SK-N-MC (cell line): ENCODE results near the gene ALG13.
"Not testable (repeated sequence)": the region's sequence is repeated elsewhere in the genome, so short reads cannot be mapped to it uniquely, and the experiment has no call there.

Source experiments
- DNase-seq: peaks from one replicate; pipeline ENCODE4 v3.0.0-alpha.2; 2011; ENCODE audit warnings: low read depth, low spot score
- H3K27ac ChIP-seq: fragments of 200-600 bp; sonication (generic); 2 replicates; pipeline ENCODE4 v1.5.1; 2016; ENCODE audit warnings: mixed run types
- H3K36me3 ChIP-seq: fragments of 200-600 bp; sonication (generic); 2 replicates; pipeline ENCODE4 v1.6.1; 2017; ENCODE audit warnings: antibody characterized with exemption, low read length, mixed read lengths; ENCODE audit not compliant: insufficient read depth
- H3K4me3 ChIP-seq: fragments of 200-600 bp; sonication (generic); 2 replicates; pipeline ENCODE4 v1.5.1; 2016
- H3K9ac ChIP-seq: fragments of 200-600 bp; sonication (generic); 2 replicates; pipeline ENCODE4 v1.8.0; 2017; ENCODE audit warnings: mixed run types, mixed read lengths; ENCODE audit not compliant: insufficient read length
- H3K9me3 ChIP-seq: fragments of 200-600 bp; sonication (generic); 2 replicates; pipeline ENCODE4 v1.6.1; 2017; ENCODE audit warnings: low read depth, mild to moderate bottlenecking, antibody characterized with exemption, low read length, moderate library complexity, mixed read lengths
- EZH2 ChIP-seq: fragments of 200-600 bp; sonication (generic); IDR thresholded peaks from one replicate; pipeline ENCODE4 v1.6.1; 2017; ENCODE audit warnings: antibody characterized with exemption
- FOXP2 ChIP-seq: optimal IDR thresholded peaks from 2 replicates; pipeline ENCODE3; 2011; ENCODE audit warnings: mild to moderate bottlenecking, moderate library complexity; ENCODE audit not compliant: insufficient read depth; ENCODE audit errors: extremely low read length, control extremely low read depth
- POLR2AphosphoS5 ChIP-seq: IDR thresholded peaks from 2 replicates; pipeline ENCODE4 v1.6.1; 2012; ENCODE audit warnings: mild to moderate bottlenecking, low read depth, low read length, borderline replicate concordance

The ALG13 gene

GRCh38 chrX:111680988-111681779, at the start of gene ALG13:
ALG13 (plus strand) TSS chrX:111681170; CDS start chrX:111681219, 49 bp downstream.
- TF ChIP-seq POLR2AphosphoS5 (peak; percentile 69), EZH2 (no peak), FOXP2 (peak; percentile 90)
- peak; percentile 75 for DNase-seq
- H3K9ac ChIP-seq: peak within 1 kb of the TSS; percentile 96
- no peaks in the 10 kb centered on the region for H3K9me3 ChIP-seq
- H3K4me3 ChIP-seq: peak within 1 kb of the TSS; percentile 89
- peaks cover 23% of the 10 kb centered on the region for H3K36me3 ChIP-seq
- peak within 1 kb of the TSS; percentile 96 for H3K27ac ChIP-seq

- Histone ChIP-seq H3K9ac (no peak overlapping the region), H3K4me3 (no peak overlapping the region), H3K36me3 (no peaks in the 10 kb centered on the region), H3K9me3 (no peaks in the 10 kb centered on the region), H3K27ac (no peak overlapping the region)
- no peak for DNase-seq
- TF ChIP-seq POLR2AphosphoS5 (no peak), EZH2 (no peak), FOXP2 (no peak)
Measured at GRCh38 chrX:111634823-111635729, 45.9 kb upstream of the ALG13 start.

- no peak overlapping the region for H3K4me3 ChIP-seq
- TF ChIP-seq POLR2AphosphoS5 (no peak), FOXP2 (no peak), EZH2 (no peak)
- no peak for DNase-seq
- no peaks in the 10 kb centered on the region for H3K9me3 ChIP-seq
- H3K9ac ChIP-seq: no peak overlapping the region
- H3K36me3 ChIP-seq: no peaks in the 10 kb centered on the region
- H3K27ac ChIP-seq: no peak overlapping the region
Measured at GRCh38 chrX:111641969-111642368, 39.0 kb upstream of the ALG13 start.

- H3K9ac ChIP-seq, H3K9me3 ChIP-seq, DNase-seq, H3K4me3 ChIP-seq, H3K36me3 ChIP-seq, H3K27ac ChIP-seq: not testable (repeated sequence)
Measured at GRCh38 chrX:111645165-111645564, 35.8 kb upstream of the ALG13 start.

- Histone ChIP-seq H3K27ac (no peak overlapping the region), H3K9me3 (no peaks in the 10 kb centered on the region), H3K4me3 (no peak overlapping the region), H3K9ac (no peak overlapping the region), H3K36me3 (no peaks in the 10 kb centered on the region)
- no peak for DNase-seq
- TF ChIP-seq EZH2 (no peak), FOXP2 (no peak)
Measured at GRCh38 chrX:111645607-111646006, 35.4 kb upstream of the ALG13 start.

- Histone ChIP-seq H3K9ac (no peak overlapping the region), H3K36me3 (no peaks in the 10 kb centered on the region), H3K9me3 (no peaks in the 10 kb centered on the region), H3K4me3 (no peak overlapping the region), H3K27ac (no peak overlapping the region)
- DNase-seq: no peak
- no peak for TF ChIP-seq EZH2
- no peak for TF ChIP-seq FOXP2
- TF ChIP-seq POLR2AphosphoS5: no peak
Measured at GRCh38 chrX:111646515-111646914, 34.5 kb upstream of the ALG13 start.

- Histone ChIP-seq H3K27ac (no peak overlapping the region), H3K9ac (no peak overlapping the region), H3K9me3 (no peaks in the 10 kb centered on the region), H3K36me3 (no peaks in the 10 kb centered on the region), H3K4me3 (no peak overlapping the region)
- no peak for TF ChIP-seq POLR2AphosphoS5
- TF ChIP-seq FOXP2: no peak
- no peak for TF ChIP-seq EZH2
- DNase-seq: no peak
Measured at GRCh38 chrX:111648802-111649201, 32.2 kb upstream of the ALG13 start.

- TF ChIP-seq POLR2AphosphoS5: no peak
- no peak for TF ChIP-seq FOXP2
- no peak for TF ChIP-seq EZH2
- no peak overlapping the region for H3K9ac ChIP-seq
- DNase-seq: no peak
- H3K36me3 ChIP-seq: no peaks in the 10 kb centered on the region
- H3K9me3 ChIP-seq: no peaks in the 10 kb centered on the region
- H3K4me3 ChIP-seq: no peak overlapping the region
- H3K27ac ChIP-seq: no peak overlapping the region
Measured at GRCh38 chrX:111649638-111650037, 31.3 kb upstream of the ALG13 start.
